Suprapubic skin (tissue), 4 donors: ENCODE measurements around the gene REELD1. TPM values are rescaled to one million over a fixed set of nuclear protein-coding genes. Genes with fewer than 3 reads are reported as not detected.

Source experiments
- DNase-seq, 2 donors: peaks; one replicate each; pipeline ENCODE4 v3.0.0-alpha.2; 2019; ENCODE audit warnings: low spot score in 2 of 2
- H3K27ac ChIP-seq: fragments of 200-600 bp; sonication (generic); one replicate; pipeline ENCODE4 v1.5.1; 2019
- H3K27me3 ChIP-seq: fragments of 200-600 bp; sonication (generic); one replicate; pipeline ENCODE4 v1.5.1; 2019
- H3K36me3 ChIP-seq: fragments of 200-600 bp; sonication (generic); one replicate; pipeline ENCODE4 v1.5.1; 2019
- H3K4me1 ChIP-seq: fragments of 200-600 bp; sonication (generic); one replicate; pipeline ENCODE4 v1.5.1; 2019
- H3K4me3 ChIP-seq: fragments of 200-600 bp; sonication (generic); one replicate; pipeline ENCODE4 v1.5.1; 2019; ENCODE audit warnings: mild to moderate bottlenecking
- H3K9me3 ChIP-seq: fragments of 200-600 bp; sonication (generic); one replicate; pipeline ENCODE4 v1.5.1; 2019
- CTCF ChIP-seq, 2 donors: fragments of 200-600 bp in 1 of 2; fragments of 450-650 bp in 1 of 2; sonication (generic) in 1 of 2; IDR thresholded peaks; one replicate each; pipeline ENCODE4 v1.5.1; 2016 to 2019; ENCODE audit warnings: antibody characterized with exemption in 2 of 2, mild to moderate bottlenecking in 1 of 2, moderate library complexity in 1 of 2
- EP300 ChIP-seq: sonication (generic); formaldehyde crosslinking; IDR thresholded peaks from one replicate; pipeline ENCODE4 v1.6.1; 2017; ENCODE audit warnings: antibody characterized with exemption
- POLR2A ChIP-seq, 2 donors: fragments of 450-650 bp; IDR thresholded peaks; one replicate each; pipeline ENCODE4 v1.6.1; 2017; ENCODE audit warnings: antibody characterized with exemption in 2 of 2, mild to moderate bottlenecking in 2 of 2, moderate library complexity in 2 of 2
- POLR2AphosphoS5 ChIP-seq, 3 donors: sonication (generic); formaldehyde crosslinking; IDR thresholded peaks; one replicate each; pipeline ENCODE4 v1.6.1; 2017; ENCODE audit warnings: antibody characterized with exemption in 3 of 3
- WGBS: methylation state at CpG from one replicate; pipeline ENCODE4 v1.1.5; 2018; 5-methylcytosine and 5-hydroxymethylcytosine counted together
- total RNA-seq, 4 donors: library from RNA; depleted of rRNA; stranded (reverse); fragments of >200 nt; gene quantifications; one replicate each; pipeline ENCODE4 v1.1.0, GENCODE V29; 2016

REELD1 gene
- total RNA-seq, 4 donors from 2014 or later: 2.0 TPM; not detected in 3

GRCh38 chr4:146229406-146229805, 15.1 kb downstream of the REELD1 start:
- Histone ChIP-seq H3K27ac (no peak overlapping the region), H3K4me3 (no peak overlapping the region), H3K4me1 (no peaks in the 10 kb centered on the region), H3K36me3 (no peaks in the 10 kb centered on the region), H3K9me3 (no peaks in the 10 kb centered on the region), H3K27me3 (no peaks in the 10 kb centered on the region)
- TF ChIP-seq POLR2AphosphoS5 (IDR thresholded peaks at IDR 0.05): no peak
- TF ChIP-seq CTCF (IDR thresholded peaks at IDR 0.05): no peak
- no peak for TF ChIP-seq POLR2A (IDR thresholded peaks at IDR 0.05)
- no peak for TF ChIP-seq EP300
- DNase-seq: no peak

GRCh38 chr4:146232131-146232722, 17.9 kb downstream of the REELD1 start:
- Histone ChIP-seq H3K4me1 (no peaks in the 10 kb centered on the region), H3K36me3 (no peaks in the 10 kb centered on the region), H3K9me3 (no peaks in the 10 kb centered on the region), H3K27me3 (no peaks in the 10 kb centered on the region), H3K27ac (no peak overlapping the region), H3K4me3 (no peak overlapping the region)
- DNase-seq: no peak
- WGBS: 71% methylated on average over 1 of the region's 1 CpG
- TF ChIP-seq EP300 (no peak), POLR2A (IDR thresholded peaks at IDR 0.05) (no peak), POLR2AphosphoS5 (IDR thresholded peaks at IDR 0.05) (no peak), CTCF (IDR thresholded peaks at IDR 0.05) (no peak)

GRCh38 chr4:146235654-146236177, 21.4 kb downstream of the REELD1 start:
- H3K27me3 ChIP-seq: no peaks in the 10 kb centered on the region
- WGBS: 56% methylated on average over 8 of the region's 8 CpGs
- H3K9me3 ChIP-seq: no peaks in the 10 kb centered on the region
- H3K4me1 ChIP-seq: no peaks in the 10 kb centered on the region
- no peak for DNase-seq
- TF ChIP-seq POLR2AphosphoS5 (IDR thresholded peaks at IDR 0.05) (no peak), EP300 (no peak), POLR2A (IDR thresholded peaks at IDR 0.05) (no peak), CTCF (IDR thresholded peaks at IDR 0.05) (no peak)
- H3K36me3 ChIP-seq: no peaks in the 10 kb centered on the region
- peak overlapping the region; percentile 54 for H3K27ac ChIP-seq
- no peak overlapping the region for H3K4me3 ChIP-seq

- Histone ChIP-seq H3K27me3 (no peaks in the 10 kb centered on the region), H3K4me1 (peaks cover 4% of the 10 kb centered on the region), H3K4me3 (no peak overlapping the region), H3K9me3 (no peaks in the 10 kb centered on the region), H3K36me3 (no peaks in the 10 kb centered on the region), H3K27ac (peak overlapping the region; percentile 54)
- TF ChIP-seq POLR2A (IDR thresholded peaks at IDR 0.05) (no peak), POLR2AphosphoS5 (IDR thresholded peaks at IDR 0.05) (no peak), CTCF (IDR thresholded peaks at IDR 0.05) (no peak), EP300 (no peak)
- WGBS: 75% methylated on average over 5 of the region's 5 CpGs
- DNase-seq: no peak
Measured at GRCh38 chr4:146236216-146236615, 21.9 kb downstream of the REELD1 start.

- no peaks in the 10 kb centered on the region for H3K9me3 ChIP-seq
- DNase-seq: no peak
- no peaks in the 10 kb centered on the region for H3K36me3 ChIP-seq
- TF ChIP-seq POLR2AphosphoS5 (IDR thresholded peaks at IDR 0.05): no peak
- TF ChIP-seq CTCF (IDR thresholded peaks at IDR 0.05): no peak
- no peak for TF ChIP-seq POLR2A (IDR thresholded peaks at IDR 0.05)
- no peak for TF ChIP-seq EP300
- H3K27me3 ChIP-seq: no peaks in the 10 kb centered on the region
- no peak overlapping the region for H3K4me3 ChIP-seq
- peaks cover 11% of the 10 kb centered on the region for H3K4me1 ChIP-seq
- WGBS: 85% methylated on average over 6 of the region's 6 CpGs
- no peak overlapping the region for H3K27ac ChIP-seq
Measured at GRCh38 chr4:146237092-146237491, 22.8 kb downstream of the REELD1 start.
